IMR-90 (cell line): ENCODE measurements around the gene KPRP. TPM values are rescaled to one million over a fixed set of nuclear protein-coding genes. Genes with fewer than 3 reads are reported as not detected.

Experiments
- ATAC-seq: fragments of 200-7000 bp; cut with Tn5 transposase; 2 replicates; pipeline ENCODE4 v1.9.1; 2020; ENCODE audit warnings: low read depth, mild to moderate bottlenecking, moderate library complexity
- BruUV-seq: library from RNA; stranded (reverse); fragments of 400-500 nt; replicated peaks from 2 replicates; lab custom pipeline; 2021; lab: Mats Ljungman, UMichigan
- CTCF ChIA-PET: fragments of 300-600 bp; formaldehyde crosslinking; extraction: SDS; loops from one replicate; lab custom pipeline; 2021; ENCODE audit warnings: antibody characterized with exemption; lab: Yijun Ruan, JAX
- POLR2A ChIA-PET: fragments of 300-600 bp; sonication (Branson Sonifier 250); formaldehyde crosslinking; loops from one replicate; lab custom pipeline; 2022; ENCODE audit warnings: antibody characterized with exemption; ENCODE audit not compliant: unreplicated experiment; lab: Charles Lee
- DNase-seq: peaks from one replicate; pipeline ENCODE4 v3.0.0; 2013
- H2AFZ ChIP-seq: replicated peaks from 2 replicates; pipeline ENCODE3; 2013; ENCODE audit warnings: low read length, mild to moderate bottlenecking; ENCODE audit not compliant: poor library complexity
- H2AK5ac ChIP-seq: 2 replicates; pipeline ENCODE4 v1.6.1; 2013; ENCODE audit warnings: low read depth, low read length, inconsistent platforms
- H2AK9ac ChIP-seq: replicated peaks from 2 replicates; pipeline ENCODE3; 2013; ENCODE audit warnings: mild to moderate bottlenecking, low read depth, low read length, moderate library complexity; ENCODE audit not compliant: poor library complexity
- H2BK120ac ChIP-seq: 2 replicates; pipeline ENCODE4 v1.6.1; 2013; ENCODE audit warnings: low read depth, low read length, inconsistent platforms
- H2BK15ac ChIP-seq: 3 replicates; pipeline ENCODE4 v1.6.1; 2013; ENCODE audit warnings: low read depth, low read length, inconsistent platforms
- H2BK20ac ChIP-seq: 2 replicates; pipeline ENCODE4 v1.6.1; 2013; ENCODE audit warnings: low read depth, mild to moderate bottlenecking, inconsistent platforms, low read length, moderate library complexity
- H2BK5ac ChIP-seq: 2 replicates; pipeline ENCODE4 v1.6.1; 2013; ENCODE audit warnings: mild to moderate bottlenecking, low read depth, low read length, inconsistent platforms; ENCODE audit not compliant: poor library complexity, severe bottlenecking
- H3K14ac ChIP-seq: replicated peaks from 2 replicates; pipeline ENCODE4 v1.6.1; 2013; ENCODE audit warnings: low read depth, low read length, inconsistent platforms
- H3K18ac ChIP-seq: 2 replicates; pipeline ENCODE4 v1.6.1; 2013; ENCODE audit warnings: low read depth, low read length, control low read depth
- H3K23ac ChIP-seq: 2 replicates; pipeline ENCODE4 v1.6.1; 2013; ENCODE audit warnings: low read depth, low read length, inconsistent platforms
- H3K27ac ChIP-seq: 2 replicates; pipeline ENCODE4 v1.5.1; 2013; ENCODE audit warnings: mild to moderate bottlenecking, control low read depth, low read length; ENCODE audit not compliant: insufficient read depth
- H3K27me3 ChIP-seq: 2 replicates; pipeline ENCODE4 v1.6.1; 2013; ENCODE audit warnings: low read length; ENCODE audit not compliant: control insufficient read depth, insufficient read depth
- H3K36me3 ChIP-seq: 2 replicates; pipeline ENCODE4 v1.6.1; 2013; ENCODE audit warnings: low read length, mixed read lengths; ENCODE audit not compliant: control insufficient read depth, insufficient read depth
- H3K4ac ChIP-seq: 2 replicates; pipeline ENCODE4 v1.6.1; 2013; ENCODE audit warnings: low read depth, low read length, inconsistent platforms
- H3K4me1 ChIP-seq: 2 replicates; pipeline ENCODE4 v1.6.1; 2013; ENCODE audit warnings: low read length, mixed read lengths; ENCODE audit not compliant: control insufficient read depth, insufficient read depth
- H3K4me2 ChIP-seq: 2 replicates; pipeline ENCODE4 v1.6.1; 2013; ENCODE audit warnings: low read depth, mild to moderate bottlenecking, control low read depth, low read length, moderate library complexity
- H3K4me3 ChIP-seq: 2 replicates; pipeline ENCODE4 v1.5.1; 2013; ENCODE audit warnings: low read depth, mild to moderate bottlenecking, control low read depth, low read length, moderate library complexity; ENCODE audit not compliant: insufficient read depth
- H3K56ac ChIP-seq: 2 replicates; pipeline ENCODE4 v1.6.1; 2013; ENCODE audit warnings: low read length, inconsistent platforms; ENCODE audit not compliant: insufficient read depth; ENCODE audit errors: extremely low read depth
- H3K79me1 ChIP-seq, 2 experiments: 2 replicates each; pipeline ENCODE4 v1.6.1; 2013; ENCODE audit warnings: low read length in 2 of 2, inconsistent platforms in 1 of 2, low read depth in 1 of 2
- H3K9ac ChIP-seq: 2 replicates; pipeline ENCODE4 v1.6.1; 2013; ENCODE audit warnings: low read depth, low read length, control low read depth
- H3K9me1 ChIP-seq: 2 replicates; pipeline ENCODE4 v1.6.1; 2013; ENCODE audit warnings: low read length, inconsistent platforms; ENCODE audit not compliant: insufficient read depth
- H3K9me3 ChIP-seq: 2 replicates; pipeline ENCODE4 v1.6.1; 2013; ENCODE audit warnings: low read length; ENCODE audit not compliant: control insufficient read depth, insufficient read depth
- H4K20me1 ChIP-seq: 2 replicates; pipeline ENCODE4 v1.6.1; 2013; ENCODE audit warnings: low read length, inconsistent platforms; ENCODE audit not compliant: insufficient read depth
- H4K5ac ChIP-seq: 2 replicates; pipeline ENCODE4 v1.6.1; 2013; ENCODE audit warnings: mild to moderate bottlenecking, low read depth, low read length, control low read depth
- H4K8ac ChIP-seq, 2 experiments: 2 replicates each; pipeline ENCODE4 v1.6.1; 2013; ENCODE audit warnings: low read depth in 2 of 2, low read length in 2 of 2, control low read depth in 1 of 2, inconsistent platforms in 1 of 2
- H4K91ac ChIP-seq: 2 replicates; pipeline ENCODE4 v1.6.1; 2013; ENCODE audit warnings: low read depth, low read length, inconsistent platforms; ENCODE audit not compliant: insufficient read depth
- BHLHE40 ChIP-seq: fragments of 150-350 bp; IDR thresholded peaks from 2 replicates; pipeline ENCODE4 v1.6.1; 2016; ENCODE audit warnings: mild to moderate bottlenecking, low read depth, low read length
- CEBPB ChIP-seq: IDR thresholded peaks from 2 replicates; pipeline ENCODE4 v1.6.1; 2012; ENCODE audit warnings: low read depth, low read length, improper control_type of control experiment
- CHD1 ChIP-seq: IDR thresholded peaks from 2 replicates; pipeline ENCODE4 v1.6.1; 2012; ENCODE audit warnings: low read depth, low read length, improper control_type of control experiment
- CTCF ChIP-seq: conservative IDR thresholded peaks from 2 replicates; pipeline ENCODE4 v1.5.1; 2012; ENCODE audit warnings: mild to moderate bottlenecking, low read depth, low read length, improper control_type of control experiment
- ELK1 ChIP-seq: fragments of 150-350 bp; IDR thresholded peaks from 2 replicates; pipeline ENCODE4 v1.6.1; 2016; ENCODE audit warnings: low read depth, mild to moderate bottlenecking, low read length, moderate library complexity, borderline replicate concordance
- FOS ChIP-seq: fragments of 150-350 bp; IDR thresholded peaks from 2 replicates; pipeline ENCODE4 v1.6.1; 2016; ENCODE audit warnings: low read depth, low read length
- MAFK ChIP-seq: IDR thresholded peaks from 2 replicates; pipeline ENCODE4 v1.6.1; 2012; ENCODE audit warnings: low read depth, low read length, improper control_type of control experiment
- MAZ ChIP-seq: IDR thresholded peaks from 2 replicates; pipeline ENCODE4 v1.6.1; 2012; ENCODE audit warnings: low read depth, mild to moderate bottlenecking, low read length, improper control_type of control experiment, moderate library complexity, borderline replicate concordance
- NFE2L2 ChIP-seq: fragments of 150-350 bp; IDR thresholded peaks from 2 replicates; pipeline ENCODE4 v1.6.1; 2016; ENCODE audit warnings: low read depth, mild to moderate bottlenecking, low read length
- POLR2A ChIP-seq: IDR thresholded peaks from 2 replicates; pipeline ENCODE4 v1.6.1; 2012; ENCODE audit warnings: mild to moderate bottlenecking, low read depth, low read length
- RAD21 ChIP-seq: IDR thresholded peaks from 2 replicates; pipeline ENCODE4 v1.6.1; 2012; ENCODE audit warnings: low read length, improper control_type of control experiment
- RCOR1 ChIP-seq: IDR thresholded peaks from 2 replicates; pipeline ENCODE4 v1.6.1; 2012; ENCODE audit warnings: mild to moderate bottlenecking, low read length, improper control_type of control experiment; ENCODE audit not compliant: insufficient replicate concordance
- RFX5 ChIP-seq: IDR thresholded peaks from 2 replicates; pipeline ENCODE4 v1.8.0; 2012; ENCODE audit warnings: low read depth, mild to moderate bottlenecking, low read length, moderate library complexity
- SMC3 ChIP-seq: fragments of 150-350 bp; IDR thresholded peaks from 2 replicates; pipeline ENCODE4 v1.6.1; 2016; ENCODE audit warnings: low read depth, mild to moderate bottlenecking, antibody characterized with exemption, low read length, moderate library complexity
- USF2 ChIP-seq: fragments of 150-350 bp; IDR thresholded peaks from 2 replicates; pipeline ENCODE4 v1.6.1; 2017; ENCODE audit warnings: mild to moderate bottlenecking, antibody characterized with exemption, low read length, low read depth
- WGBS, 2 experiments: methylation state at CpG; one replicate each; pipeline versions ENCODE4 v1.1.5 to v1.1.7; 2013; ENCODE audit warnings: missing lambda C conversion rate in 2 of 2; ENCODE audit not compliant: insufficient read length in 1 of 2; ENCODE audit errors: extremely low coverage in 2 of 2; 5-methylcytosine and 5-hydroxymethylcytosine counted together
- dilution Hi-C: fragments of 300-500 bp; cut with HindIII; formaldehyde crosslinking; loops from one replicate; pipeline ENCODE4 v1.14.3; 2018; ENCODE audit warnings: low sequenced_read_pairs; ENCODE audit not compliant: unreplicated experiment
- in situ Hi-C: fragments of 300-500 bp; cut with MboI; formaldehyde crosslinking; loops from 3 replicates; pipeline ENCODE4 v1.14.3; 2019; ENCODE audit warnings: low sequenced_read_pairs, inconsistent platforms, mixed read lengths
- intact Hi-C: fragments of 100-400 bp; cut with micrococcal nuclease; formaldehyde crosslinking; loops from 2 replicates; pipeline ENCODE4 v1.10.0; 2022
- polyA plus RNA-seq, 3 experiments: library from polyadenylated mRNA; depleted of rRNA; stranded (reverse); fragments of >200 nt; gene quantifications; 2 replicates each; pipeline ENCODE4 v1.2.3, GENCODE V29; 2012; ENCODE audit warnings: low replicate concordance in 1 of 3
- total RNA-seq: library from RNA; depleted of rRNA; stranded (reverse); fragments of >200 nt; gene quantifications from 2 replicates; pipeline ENCODE4 v1.2.3, GENCODE V29; 2012

Gene KPRP
- total and polyA plus RNA-seq, 2 of the 4 experiments (the other 2 are of a cell fraction) = not detected

GRCh38 chr1:152811050-152811449 is 53.2 kb downstream of the KPRP start:
- dilution Hi-C loops = no loop called here
- Histone ChIP-seq H3K36me3 (no peaks in the 10 kb centered on the region), H2AK9ac (no peak overlapping the region), H2BK15ac (no peak overlapping the region), H3K4me1 (no peaks in the 10 kb centered on the region), H3K79me1 (no peaks in the 10 kb centered on the region), H3K56ac (no peak overlapping the region), H2AFZ (no peak overlapping the region), H3K9me3 (peaks cover 2% of the 10 kb centered on the region; the same call in 1 of the 2 replicates), H3K4me3 (no peak overlapping the region), H3K4ac (no peak overlapping the region), H3K14ac (no peak overlapping the region), H4K5ac (no peak overlapping the region), H3K9me1 (no peaks in the 10 kb centered on the region), H4K8ac (no peak overlapping the region), H3K27ac (no peak overlapping the region), H2BK20ac (no peak overlapping the region), H3K23ac (no peak overlapping the region), H4K91ac (no peak overlapping the region), H3K27me3 (no peaks in the 10 kb centered on the region), H2AK5ac (no peak overlapping the region), H3K18ac (no peak overlapping the region), H2BK5ac (no peak overlapping the region), H3K9ac (no peak overlapping the region), H4K20me1 (no peaks in the 10 kb centered on the region), H2BK120ac (no peak overlapping the region), H3K4me2 (no peak overlapping the region)
- POLR2A ChIA-PET = no interaction called here
- DNase-seq (no peak), ATAC-seq (no peak)
- CTCF ChIA-PET = no interaction called here
- no CpG with 5 or more reads among the region's 2 CpGs for WGBS, 2 experiments
- in situ Hi-C loops = no loop called here
- intact Hi-C loops = no loop called here
- no TSS peak for BruUV-seq
- TF ChIP-seq MAZ (no peak), POLR2A (no peak), FOS (no peak), RCOR1 (no peak), ELK1 (no peak), CHD1 (no peak), NFE2L2 (no peak), CEBPB (no peak), BHLHE40 (no peak), MAFK (no peak), RAD21 (no peak), CTCF (no peak), RFX5 (no peak), USF2 (no peak), SMC3 (no peak)
